Neural progenitor cell (in vitro differentiated cells): Measurements from ENCODE around the gene AZGP1.

Source experiments
- CTCF ChIP-seq: fragments of 200-600 bp; sonication (generic); IDR thresholded peaks from 2 replicates; pipeline ENCODE4 v1.5.1; 2017; ENCODE audit warnings: antibody characterized with exemption, mild to moderate bottlenecking
- EZH2 ChIP-seq: fragments of 200-600 bp; sonication (generic); IDR thresholded peaks from 2 replicates; pipeline ENCODE4 v1.6.1; 2017; ENCODE audit warnings: antibody characterized with exemption, mild to moderate bottlenecking, moderate library complexity
- EZH2phosphoT487 ChIP-seq: fragments of 200-600 bp; sonication (generic); IDR thresholded peaks from 2 replicates; pipeline ENCODE4 v1.6.1; 2017; ENCODE audit warnings: antibody characterized with exemption

- no peak for TF ChIP-seq EZH2phosphoT487
- TF ChIP-seq CTCF: no peak
- no peak for TF ChIP-seq EZH2
Measured at GRCh38 chr7:100023526-100023925, 47.7 kb upstream of the AZGP1 start.
